Smooth muscle cell (in vitro differentiated cells): ENCODE results near the gene NIPAL3. TPM values are rescaled to one million over a fixed set of nuclear protein-coding genes. Genes with fewer than 3 reads are reported as not detected.
"Not testable (repeated sequence)": the region's sequence is repeated elsewhere in the genome, so short reads cannot be mapped to it uniquely, and the experiment has no call there.

Experiments used
- DNase-seq: peaks from one replicate; lab custom pipeline; 2025; ENCODE audit not compliant: unreplicated experiment; lab: John Stamatoyannopoulos, UW
- H2AFZ ChIP-seq: fragments of 200-600 bp; sonication (generic); 2 replicates; pipeline ENCODE4 v1.6.0; 2016; ENCODE audit warnings: antibody characterized with exemption, low read depth, mild to moderate bottlenecking
- H3F3A ChIP-seq: fragments of 200-600 bp; sonication (generic); 2 replicates; pipeline ENCODE4 v1.6.0; 2017; ENCODE audit warnings: antibody characterized with exemption, low read depth
- H3K27ac ChIP-seq: fragments of 200-600 bp; sonication (generic); 2 replicates; pipeline ENCODE4 v1.5.1; 2016; ENCODE audit warnings: low read depth, mild to moderate bottlenecking
- H3K27me3 ChIP-seq: fragments of 200-600 bp; sonication (generic); 2 replicates; pipeline ENCODE4 v1.6.1; 2016; ENCODE audit warnings: low read depth, mild to moderate bottlenecking
- H3K36me3 ChIP-seq: fragments of 200-600 bp; sonication (generic); 2 replicates; pipeline ENCODE4 v1.5.1; 2016; ENCODE audit warnings: low read depth
- H3K4me1 ChIP-seq: fragments of 200-600 bp; sonication (generic); 2 replicates; pipeline ENCODE4 v1.5.1; 2016; ENCODE audit warnings: low read depth
- H3K4me2 ChIP-seq: fragments of 200-600 bp; sonication (generic); 2 replicates; pipeline ENCODE4 v1.6.0; 2016; ENCODE audit warnings: mild to moderate bottlenecking
- H3K4me3 ChIP-seq: fragments of 200-600 bp; sonication (generic); 2 replicates; pipeline ENCODE4 v1.5.1; 2016; ENCODE audit warnings: mild to moderate bottlenecking
- H3K79me2 ChIP-seq: fragments of 200-600 bp; sonication (generic); 2 replicates; pipeline ENCODE4 v1.6.0; 2016; ENCODE audit warnings: low read depth, mild to moderate bottlenecking
- H3K9ac ChIP-seq: fragments of 200-600 bp; sonication (generic); 2 replicates; pipeline ENCODE4 v1.6.0; 2016; ENCODE audit warnings: low read depth
- H3K9me3 ChIP-seq: fragments of 200-600 bp; sonication (generic); replicated peaks from 2 replicates; pipeline ENCODE4 v1.5.1; 2016; ENCODE audit warnings: low read depth
- H4K20me1 ChIP-seq: fragments of 200-600 bp; sonication (generic); 2 replicates; pipeline ENCODE4 v1.6.0; 2016; ENCODE audit warnings: low read depth
- CTCF ChIP-seq: fragments of 200-600 bp; sonication (generic); IDR thresholded peaks from 2 replicates; pipeline ENCODE4 v1.5.1; 2017; ENCODE audit warnings: borderline replicate concordance, mild to moderate bottlenecking, antibody characterized with exemption; ENCODE audit not compliant: insufficient read depth, poor library complexity, severe bottlenecking
- WGBS: methylation state at CpG from one replicate; pipeline ENCODE4 v1.1.7; 2016; ENCODE audit warnings: low lambda C conversion rate; 5-methylcytosine and 5-hydroxymethylcytosine counted together
- polyA plus RNA-seq: library from polyadenylated mRNA; unstranded; fragments of >200 nt; fragmentation: Nextera tagmentation; extraction: Ambion mirVana; gene quantifications from 2 replicates; pipeline ENCODE4 v1.2.1, GENCODE V29; 2016
- total RNA-seq: library from RNA; depleted of rRNA; stranded (reverse); fragments of >200 nt; gene quantifications from 2 replicates; pipeline ENCODE4 v1.2.3, GENCODE V29; 2014

The NIPAL3 gene
- total and polyA plus RNA-seq, 2 experiments from 2014 or later = 9.3 to 22.5 TPM

GRCh38 chr1:24516506-24516905 lies 100.9 kb downstream of the NIPAL3 start:
- Histone ChIP-seq H3K4me2 (no peak overlapping the region), H3K4me3 (no peak overlapping the region), H2AFZ (no peak overlapping the region), H3K9me3 (no peaks in the 10 kb centered on the region), H3K4me1 (no peaks in the 10 kb centered on the region), H3K36me3 (no peaks in the 10 kb centered on the region), H3K27me3 (no peaks in the 10 kb centered on the region), H3F3A (no peaks in the 10 kb centered on the region), H3K9ac (no peak overlapping the region), H3K79me2 (peaks cover 4% of the 10 kb centered on the region), H3K27ac (no peak overlapping the region), H4K20me1 (peaks cover 32% of the 10 kb centered on the region)
- TF ChIP-seq CTCF = no peak
- no peak for DNase-seq
- 95% methylated on average over 12 of the region's 12 CpGs for WGBS

- Histone ChIP-seq H3K4me2 (no peak overlapping the region), H3K4me3 (no peak overlapping the region), H3K79me2 (no peaks in the 10 kb centered on the region), H3K36me3 (no peaks in the 10 kb centered on the region), H3K4me1 (no peaks in the 10 kb centered on the region), H3K9ac (no peak overlapping the region), H3K27ac (no peak overlapping the region), H3F3A (no peaks in the 10 kb centered on the region), H4K20me1 (peaks cover 18% of the 10 kb centered on the region), H3K9me3 (no peaks in the 10 kb centered on the region), H3K27me3 (no peaks in the 10 kb centered on the region), H2AFZ (no peak overlapping the region)
- TF ChIP-seq CTCF = no peak
- DNase-seq = no peak
- 99% methylated on average over 4 of the region's 4 CpGs for WGBS
These were observed 102.3 kb downstream of the NIPAL3 start for GRCh38 chr1:24517898-24518297.

- DNase-seq, H3K27me3 ChIP-seq, H3K27ac ChIP-seq, H2AFZ ChIP-seq, H3F3A ChIP-seq, H3K9ac ChIP-seq, H3K4me1 ChIP-seq, H3K4me2 ChIP-seq, H3K79me2 ChIP-seq, H3K36me3 ChIP-seq, H3K4me3 ChIP-seq, H3K9me3 ChIP-seq, H4K20me1 ChIP-seq: not testable (repeated sequence)
- 93% methylated on average over 4 of the region's 5 CpGs for WGBS
These were observed 104.7 kb downstream of the NIPAL3 start for GRCh38 chr1:24520282-24520681.

Other genes starting within 250 kb of the NIPAL3 start
- gene IFNLR1, start 228.5 kb upstream of the NIPAL3 start, total RNA-seq = 0.58 and 0.67 TPM in 2 replicates
- 0.25 and 2.9 TPM in 2 replicates for gene IFNLR1, start 228.5 kb upstream of the NIPAL3 start, polyA plus RNA-seq
- gene GRHL3, start 96.4 kb upstream of the NIPAL3 start, total RNA-seq = 5.6 and 10.5 TPM in 2 replicates
- gene GRHL3, start 96.4 kb upstream of the NIPAL3 start, polyA plus RNA-seq = 0.87 and 4.9 TPM in 2 replicates
- gene STPG1, start 2.0 kb upstream of the NIPAL3 start, total RNA-seq = 4.2 and 6.8 TPM in 2 replicates
- gene STPG1, start 2.0 kb upstream of the NIPAL3 start, polyA plus RNA-seq = 4.9 and 7.6 TPM in 2 replicates
- gene RCAN3, start 87.0 kb downstream of the NIPAL3 start, total RNA-seq = 15.7 and 20.0 TPM in 2 replicates
- 4.5 and 5.3 TPM in 2 replicates for gene RCAN3, start 87.0 kb downstream of the NIPAL3 start, polyA plus RNA-seq
- gene NCMAP, start 140.3 kb downstream of the NIPAL3 start, total RNA-seq = not detected in 2 replicates
- gene NCMAP, start 140.3 kb downstream of the NIPAL3 start, polyA plus RNA-seq = not detected in 2 replicates
- gene SRRM1, start 227.5 kb downstream of the NIPAL3 start, total RNA-seq = 53.8 and 70.1 TPM in 2 replicates
- 96.0 and 129 TPM in 2 replicates for gene SRRM1, start 227.5 kb downstream of the NIPAL3 start, polyA plus RNA-seq